Choroid plexus epithelial cell (primary cell): ENCODE measurements around the gene ZNF804B.

Source experiments
- DNase-seq: peaks from one replicate; pipeline ENCODE4 v3.0.0-alpha.2; 2010; ENCODE audit warnings: low read depth
- H3K4me3 ChIP-seq: 2 replicates; pipeline ENCODE4 v1.5.1; 2011; ENCODE audit warnings: low read depth, mild to moderate bottlenecking, control low read depth, low read length, moderate library complexity
- CTCF ChIP-seq: conservative IDR thresholded peaks from 2 replicates; pipeline ENCODE4 v1.5.1; 2011; ENCODE audit warnings: low read depth, mild to moderate bottlenecking, control low read depth, inconsistent platforms, low read length, moderate library complexity

Gene ZNF804B

DNA sequence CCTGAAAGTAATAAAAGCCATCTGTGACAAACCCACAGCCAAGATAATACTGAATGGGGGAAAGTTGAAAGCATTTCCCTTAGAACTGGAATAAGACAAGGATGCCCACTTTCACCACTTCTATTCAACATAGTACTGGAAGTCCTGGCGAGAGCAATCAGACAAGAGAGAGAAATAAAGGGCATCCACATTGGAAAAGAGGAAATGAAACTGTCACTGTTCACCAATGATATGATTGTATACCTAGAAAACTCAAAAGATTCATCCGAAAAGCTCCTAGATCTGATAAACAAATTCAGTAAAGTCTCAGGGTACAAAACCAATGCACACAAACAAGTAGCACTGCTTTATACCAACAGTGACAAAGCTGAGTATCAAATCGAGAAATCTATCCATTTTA is 617.7 kb downstream of the ZNF804B start:
- TF ChIP-seq CTCF, result no peak
- H3K4me3 ChIP-seq, result no peak overlapping the region
- no peak for DNase-seq

DNA sequence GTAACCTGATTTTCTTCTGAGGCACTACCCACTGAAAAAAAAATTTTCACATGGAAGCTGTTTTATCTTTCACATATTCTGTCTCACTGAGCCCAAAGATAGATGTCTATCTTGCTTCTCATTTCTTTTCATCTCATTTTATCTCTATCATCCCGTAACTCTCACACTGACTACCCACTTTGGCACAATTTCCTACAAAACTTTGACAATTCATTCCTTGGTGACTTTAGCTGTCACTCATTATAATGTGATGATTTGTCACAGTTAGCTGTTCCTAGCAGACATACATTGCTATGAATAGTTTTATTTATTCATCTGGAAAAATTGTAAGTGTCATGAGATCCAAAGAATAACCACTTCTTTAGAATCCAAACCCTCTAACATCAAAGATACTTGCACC is 625.9 kb downstream of the ZNF804B start:
- DNase-seq, result no peak
- H3K4me3 ChIP-seq, result no peak overlapping the region
- TF ChIP-seq CTCF, result no peak
